Subcutaneous adipose tissue (tissue), 4 donors: Measurements from ENCODE around the gene GIT1. TPM values are rescaled to one million over a fixed set of nuclear protein-coding genes. Genes with fewer than 3 reads are reported as not detected.

Source experiments
- CTCF ChIP-seq: fragments of 450-650 bp; IDR thresholded peaks from one replicate; pipeline ENCODE4 v1.5.1; 2016; ENCODE audit warnings: low read depth, mild to moderate bottlenecking, control low read depth, antibody characterized with exemption, moderate library complexity
- total RNA-seq, 4 donors: library from RNA; depleted of rRNA; stranded (reverse); fragments of >200 nt; gene quantifications; one replicate each; pipeline ENCODE4 v1.1.0, GENCODE V29; 2016

The GIT1 gene
- total RNA-seq, 4 donors from 2014 or later, result 19.5 to 62.9 (median 30.8) TPM

GRCh38 chr17:29586676-29587469 is 2.6 kb downstream of the GIT1 start:
- TF ChIP-seq CTCF, result no peak

- TF ChIP-seq CTCF, result no peak
Observed at GRCh38 chr17:29585080-29585751, 4.2 kb downstream of the GIT1 start.

- TF ChIP-seq CTCF, result no peak
Observed at GRCh38 chr17:29584452-29585079, 4.9 kb downstream of the GIT1 start.

- no peak for TF ChIP-seq CTCF
Observed at GRCh38 chr17:29583324-29584248, 5.9 kb downstream of the GIT1 start.

GRCh38 chr17:29582772-29583171 is 6.7 kb downstream of the GIT1 start:
- TF ChIP-seq CTCF, result no peak

GRCh38 chr17:29582254-29582765 is 7.1 kb downstream of the GIT1 start:
- TF ChIP-seq CTCF, result no peak
